GM06990 (cell line): ENCODE results near the gene UNC13B.

Source experiments
- DNase-seq: peaks from one replicate; pipeline ENCODE4 v3.0.0-alpha.2; 2011; ENCODE audit not compliant: insufficient read length; ENCODE audit errors: extremely low read depth
- H3K27me3 ChIP-seq: replicated peaks from 2 replicates; pipeline ENCODE4 v1.6.0; 2011; ENCODE audit warnings: low read length; ENCODE audit not compliant: control insufficient read depth, insufficient read depth
- H3K36me3 ChIP-seq: 2 replicates; pipeline ENCODE4 v1.5.1; 2011; ENCODE audit warnings: low read length; ENCODE audit not compliant: control insufficient read depth, insufficient read depth
- H3K4me3 ChIP-seq: replicated peaks from 2 replicates; pipeline ENCODE4 v1.5.1; 2011; ENCODE audit warnings: low read depth, mild to moderate bottlenecking, control low read depth, low read length
- CTCF ChIP-seq: IDR thresholded peaks from 2 replicates; pipeline ENCODE4 v1.5.1; 2011; ENCODE audit warnings: low read length, control low read depth, mild to moderate bottlenecking, inconsistent platforms; ENCODE audit not compliant: insufficient read depth, poor library complexity, severe bottlenecking

The UNC13B gene

GRCh38 chr9:35357826-35358225, 196.0 kb downstream of the UNC13B start:
- Histone ChIP-seq H3K36me3 (no peaks in the 10 kb centered on the region), H3K4me3 (no peak overlapping the region), H3K27me3 (no peaks in the 10 kb centered on the region; the same call in 1 of the 2 replicates)
- no peak for TF ChIP-seq CTCF
- DNase-seq = no peak

GRCh38 chr9:35364817-35365585, 203.2 kb downstream of the UNC13B start:
- TF ChIP-seq CTCF = no peak
- Histone ChIP-seq H3K36me3 (no peaks in the 10 kb centered on the region), H3K4me3 (no peak overlapping the region), H3K27me3 (no peaks in the 10 kb centered on the region)
- DNase-seq = no peak

- Histone ChIP-seq H3K4me3 (no peak overlapping the region), H3K36me3 (no peaks in the 10 kb centered on the region), H3K27me3 (no peaks in the 10 kb centered on the region)
- TF ChIP-seq CTCF = no peak
- DNase-seq = no peak
Observed at GRCh38 chr9:35366627-35367026, 204.8 kb downstream of the UNC13B start.

DNA sequence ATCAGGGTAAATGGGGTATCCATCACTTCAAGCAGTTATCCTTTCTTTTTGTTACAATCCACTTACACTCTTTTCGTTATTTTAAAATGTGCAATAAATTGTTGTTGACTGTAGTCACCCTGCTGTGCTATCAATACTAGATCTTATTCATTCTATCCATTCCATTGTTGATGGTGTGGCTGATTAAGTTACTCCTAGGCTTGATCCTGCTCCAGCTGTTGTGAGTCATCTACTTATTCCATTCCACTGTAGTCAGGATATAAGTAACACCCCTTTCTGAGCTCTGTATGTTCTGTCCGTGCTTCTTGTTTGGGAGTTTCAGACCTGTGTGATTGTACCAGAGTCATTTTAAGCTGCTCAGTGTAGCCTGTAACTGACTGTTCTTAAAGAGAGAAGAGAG, 205.6 kb downstream of the UNC13B start:
- TF ChIP-seq CTCF = no peak
- Histone ChIP-seq H3K36me3 (no peaks in the 10 kb centered on the region), H3K27me3 (no peaks in the 10 kb centered on the region), H3K4me3 (no peak overlapping the region)
- DNase-seq = no peak

DNA sequence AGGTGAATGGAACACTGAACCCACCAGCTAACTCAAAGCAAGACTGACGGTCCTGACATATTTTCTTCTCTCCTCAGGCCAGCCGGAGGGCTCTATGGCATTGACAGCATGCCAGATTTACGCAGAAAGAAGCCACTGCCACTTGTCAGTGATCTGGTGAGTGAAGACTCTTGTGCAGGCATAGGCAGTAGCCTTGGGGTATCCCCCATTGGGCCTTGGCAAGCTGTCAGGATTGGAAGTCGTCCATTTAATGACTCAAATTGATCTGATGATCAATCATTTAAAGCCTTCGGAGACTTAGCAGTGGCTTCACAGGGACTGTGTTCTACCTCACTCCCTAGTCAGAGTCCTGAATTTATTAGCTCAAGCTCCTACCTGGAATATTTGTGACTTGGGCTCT, 208.4 kb downstream of the UNC13B start:
- Histone ChIP-seq H3K36me3 (no peaks in the 10 kb centered on the region), H3K4me3 (no peak overlapping the region), H3K27me3 (no peaks in the 10 kb centered on the region)
- no peak for TF ChIP-seq CTCF
- no peak for DNase-seq
